ENCODE results near the gene IL1RAPL2.

DNA sequence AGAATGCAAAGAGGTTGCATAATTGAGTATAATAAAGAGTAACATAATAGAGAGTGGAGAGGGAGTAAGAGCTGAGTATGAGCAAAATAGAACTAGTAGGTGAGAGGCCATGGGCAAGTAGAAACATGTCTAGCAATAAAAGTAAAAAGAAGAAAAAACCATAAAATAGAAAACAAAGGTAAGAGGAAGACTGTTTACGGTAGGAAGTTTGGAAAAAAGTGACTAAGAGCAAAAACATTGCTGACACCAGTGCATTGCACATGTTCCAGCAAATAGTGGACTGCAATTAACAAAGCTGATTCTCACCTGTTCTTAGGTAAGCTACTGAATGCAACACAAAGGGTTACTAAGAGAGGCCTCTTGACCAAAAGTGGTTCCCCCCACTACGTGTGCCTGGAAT, 451.6 kb downstream of the IL1RAPL2 start:
- no peak for TF ChIP-seq YY1 (IDR thresholded peaks at IDR 0.05; ENCODE audit: insufficient read depth, insufficient read length)
- no peak for TF ChIP-seq ZNF274 (IDR thresholded peaks at IDR 0.05; ENCODE audit: low read depth, low read length)
- no peak for TF ChIP-seq SUZ12 (IDR thresholded peaks at IDR 0.05; ENCODE audit: extremely low read depth, insufficient read depth, insufficient read length)

Data from NT2/D1 (cell line).